H1 (cell line): ENCODE measurements around the gene RGMB. TPM values are rescaled to one million over a fixed set of nuclear protein-coding genes. Genes with fewer than 3 reads are reported as not detected.

Source experiments
- BCL11A ChIP-seq, 2 experiments: IDR thresholded peaks; one replicate each; pipeline ENCODE4 v1.6.1; 2011; ENCODE audit warnings: low read depth in 2 of 2, low read length in 2 of 2, mild to moderate bottlenecking in 2 of 2
- CBX5 ChIP-seq: fragments of 300-800, 300-1000 bp; sonication (generic); IDR thresholded peaks from 2 replicates; pipeline ENCODE4 v1.7.1; 2016; ENCODE audit warnings: antibody characterized with exemption, low read length, low read depth
- HDAC2 ChIP-seq, 2 experiments: fragments of 300-600 bp in 1 of 2; sonication (generic) in 1 of 2; IDR thresholded peaks; 2 replicates each; pipeline ENCODE4 v1.6.1; 2011 to 2012; ENCODE audit warnings: low read depth in 2 of 2, low read length in 2 of 2, mild to moderate bottlenecking in 2 of 2, moderate library complexity in 2 of 2, borderline replicate concordance in 1 of 2, inconsistent platforms in 1 of 2
- polyA plus RNA-seq, 7 experiments: library from polyadenylated mRNA; depleted of rRNA in 3 of 7; stranded (reverse) in 5 of 7; unstranded in 2 of 7; fragments of >200 nt in 5 of 7; fragments of 200-250 nt in 2 of 7; gene quantifications; 1 replicate in 5 of 7; 2 replicates in 1 of 7; 4 replicates in 1 of 7; pipeline versions ENCODE4 v1.2.1 to v1.2.3, GENCODE V29; 2011 to 2013; ENCODE audit warnings: missing spikeins in 2 of 7, mixed read lengths in 2 of 7
- total RNA-seq: library from RNA; stranded (reverse); fragmentation: NEBNext Ultra II Directional; extraction: Animal tissue kit (Norgen Biotek cat#: 25700); gene quantifications from 2 replicates; pipeline ENCODE4 v1.2.1, GENCODE V29; 2021
- TF ChIP-seq, protein P1 (sequence below): IDR thresholded peaks from 2 replicates; pipeline ENCODE4 v1.6.1; 2012; ENCODE audit warnings: inconsistent platforms
- TF ChIP-seq, protein P2 (sequence below): fragments of 300-600 bp; sonication (generic); IDR thresholded peaks from 2 replicates; pipeline ENCODE4 v1.7.1; 2012; ENCODE audit warnings: low read length, moderate library complexity, mild to moderate bottlenecking, inconsistent platforms; ENCODE audit not compliant: insufficient replicate concordance

RGMB gene
- total and polyA plus RNA-seq, 2 of the 8 experiments (the other 6 are each of a cell fraction or from before 2014, with no cell fraction given) = 11.7 to 27.0 TPM

DNA sequence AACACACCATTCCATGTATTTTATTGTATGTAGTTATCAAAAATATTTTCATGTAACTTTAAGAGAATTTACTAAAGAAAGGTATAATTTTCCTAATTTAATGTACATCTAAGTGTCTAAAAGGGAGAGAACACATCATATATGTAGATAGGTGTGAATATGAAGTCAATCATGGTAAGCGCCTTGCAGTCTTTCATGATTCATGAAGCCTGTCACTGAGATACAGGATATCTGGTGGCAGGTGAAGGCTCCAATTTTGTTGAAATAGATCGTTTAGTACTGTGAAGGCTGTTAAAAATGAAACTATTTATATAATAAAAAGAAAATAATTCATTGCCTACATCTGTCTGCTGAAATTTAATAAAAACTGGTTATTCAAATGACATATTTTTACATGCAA, 15.5 kb upstream of the RGMB start (continued):
- TF ChIP-seq, protein P1, sequence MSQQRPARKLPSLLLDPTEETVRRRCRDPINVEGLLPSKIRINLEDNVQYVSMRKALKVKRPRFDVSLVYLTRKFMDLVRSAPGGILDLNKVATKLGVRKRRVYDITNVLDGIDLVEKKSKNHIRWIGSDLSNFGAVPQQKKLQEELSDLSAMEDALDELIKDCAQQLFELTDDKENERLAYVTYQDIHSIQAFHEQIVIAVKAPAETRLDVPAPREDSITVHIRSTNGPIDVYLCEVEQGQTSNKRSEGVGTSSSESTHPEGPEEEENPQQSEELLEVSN = no peak
- TF ChIP-seq BCL11A (IDR thresholded peaks at IDR 0.05; ENCODE audit: low read depth in 2 of 2, low read length in 2 of 2) (no peak), HDAC2 (IDR thresholded peaks at IDR 0.05; ENCODE audit: borderline replicate concordance in 1 of 2, low read depth in 2 of 2, low read length in 2 of 2) (no peak), CBX5 (no peak)
- TF ChIP-seq, protein P2, sequence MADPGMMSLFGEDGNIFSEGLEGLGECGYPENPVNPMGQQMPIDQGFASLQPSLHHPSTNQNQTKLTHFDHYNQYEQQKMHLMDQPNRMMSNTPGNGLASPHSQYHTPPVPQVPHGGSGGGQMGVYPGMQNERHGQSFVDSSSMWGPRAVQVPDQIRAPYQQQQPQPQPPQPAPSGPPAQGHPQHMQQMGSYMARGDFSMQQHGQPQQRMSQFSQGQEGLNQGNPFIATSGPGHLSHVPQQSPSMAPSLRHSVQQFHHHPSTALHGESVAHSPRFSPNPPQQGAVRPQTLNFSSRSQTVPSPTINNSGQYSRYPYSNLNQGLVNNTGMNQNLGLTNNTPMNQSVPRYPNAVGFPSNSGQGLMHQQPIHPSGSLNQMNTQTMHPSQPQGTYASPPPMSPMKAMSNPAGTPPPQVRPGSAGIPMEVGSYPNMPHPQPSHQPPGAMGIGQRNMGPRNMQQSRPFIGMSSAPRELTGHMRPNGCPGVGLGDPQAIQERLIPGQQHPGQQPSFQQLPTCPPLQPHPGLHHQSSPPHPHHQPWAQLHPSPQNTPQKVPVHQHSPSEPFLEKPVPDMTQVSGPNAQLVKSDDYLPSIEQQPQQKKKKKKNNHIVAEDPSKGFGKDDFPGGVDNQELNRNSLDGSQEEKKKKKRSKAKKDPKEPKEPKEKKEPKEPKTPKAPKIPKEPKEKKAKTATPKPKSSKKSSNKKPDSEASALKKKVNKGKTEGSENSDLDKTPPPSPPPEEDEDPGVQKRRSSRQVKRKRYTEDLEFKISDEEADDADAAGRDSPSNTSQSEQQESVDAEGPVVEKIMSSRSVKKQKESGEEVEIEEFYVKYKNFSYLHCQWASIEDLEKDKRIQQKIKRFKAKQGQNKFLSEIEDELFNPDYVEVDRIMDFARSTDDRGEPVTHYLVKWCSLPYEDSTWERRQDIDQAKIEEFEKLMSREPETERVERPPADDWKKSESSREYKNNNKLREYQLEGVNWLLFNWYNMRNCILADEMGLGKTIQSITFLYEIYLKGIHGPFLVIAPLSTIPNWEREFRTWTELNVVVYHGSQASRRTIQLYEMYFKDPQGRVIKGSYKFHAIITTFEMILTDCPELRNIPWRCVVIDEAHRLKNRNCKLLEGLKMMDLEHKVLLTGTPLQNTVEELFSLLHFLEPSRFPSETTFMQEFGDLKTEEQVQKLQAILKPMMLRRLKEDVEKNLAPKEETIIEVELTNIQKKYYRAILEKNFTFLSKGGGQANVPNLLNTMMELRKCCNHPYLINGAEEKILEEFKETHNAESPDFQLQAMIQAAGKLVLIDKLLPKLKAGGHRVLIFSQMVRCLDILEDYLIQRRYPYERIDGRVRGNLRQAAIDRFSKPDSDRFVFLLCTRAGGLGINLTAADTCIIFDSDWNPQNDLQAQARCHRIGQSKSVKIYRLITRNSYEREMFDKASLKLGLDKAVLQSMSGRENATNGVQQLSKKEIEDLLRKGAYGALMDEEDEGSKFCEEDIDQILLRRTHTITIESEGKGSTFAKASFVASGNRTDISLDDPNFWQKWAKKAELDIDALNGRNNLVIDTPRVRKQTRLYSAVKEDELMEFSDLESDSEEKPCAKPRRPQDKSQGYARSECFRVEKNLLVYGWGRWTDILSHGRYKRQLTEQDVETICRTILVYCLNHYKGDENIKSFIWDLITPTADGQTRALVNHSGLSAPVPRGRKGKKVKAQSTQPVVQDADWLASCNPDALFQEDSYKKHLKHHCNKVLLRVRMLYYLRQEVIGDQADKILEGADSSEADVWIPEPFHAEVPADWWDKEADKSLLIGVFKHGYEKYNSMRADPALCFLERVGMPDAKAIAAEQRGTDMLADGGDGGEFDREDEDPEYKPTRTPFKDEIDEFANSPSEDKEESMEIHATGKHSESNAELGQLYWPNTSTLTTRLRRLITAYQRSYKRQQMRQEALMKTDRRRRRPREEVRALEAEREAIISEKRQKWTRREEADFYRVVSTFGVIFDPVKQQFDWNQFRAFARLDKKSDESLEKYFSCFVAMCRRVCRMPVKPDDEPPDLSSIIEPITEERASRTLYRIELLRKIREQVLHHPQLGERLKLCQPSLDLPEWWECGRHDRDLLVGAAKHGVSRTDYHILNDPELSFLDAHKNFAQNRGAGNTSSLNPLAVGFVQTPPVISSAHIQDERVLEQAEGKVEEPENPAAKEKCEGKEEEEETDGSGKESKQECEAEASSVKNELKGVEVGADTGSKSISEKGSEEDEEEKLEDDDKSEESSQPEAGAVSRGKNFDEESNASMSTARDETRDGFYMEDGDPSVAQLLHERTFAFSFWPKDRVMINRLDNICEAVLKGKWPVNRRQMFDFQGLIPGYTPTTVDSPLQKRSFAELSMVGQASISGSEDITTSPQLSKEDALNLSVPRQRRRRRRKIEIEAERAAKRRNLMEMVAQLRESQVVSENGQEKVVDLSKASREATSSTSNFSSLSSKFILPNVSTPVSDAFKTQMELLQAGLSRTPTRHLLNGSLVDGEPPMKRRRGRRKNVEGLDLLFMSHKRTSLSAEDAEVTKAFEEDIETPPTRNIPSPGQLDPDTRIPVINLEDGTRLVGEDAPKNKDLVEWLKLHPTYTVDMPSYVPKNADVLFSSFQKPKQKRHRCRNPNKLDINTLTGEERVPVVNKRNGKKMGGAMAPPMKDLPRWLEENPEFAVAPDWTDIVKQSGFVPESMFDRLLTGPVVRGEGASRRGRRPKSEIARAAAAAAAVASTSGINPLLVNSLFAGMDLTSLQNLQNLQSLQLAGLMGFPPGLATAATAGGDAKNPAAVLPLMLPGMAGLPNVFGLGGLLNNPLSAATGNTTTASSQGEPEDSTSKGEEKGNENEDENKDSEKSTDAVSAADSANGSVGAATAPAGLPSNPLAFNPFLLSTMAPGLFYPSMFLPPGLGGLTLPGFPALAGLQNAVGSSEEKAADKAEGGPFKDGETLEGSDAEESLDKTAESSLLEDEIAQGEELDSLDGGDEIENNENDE = no peak
